Choroid plexus epithelial cell (primary cell): ENCODE data around the gene NUP88.
"Not testable (repeated sequence)": the region's sequence is repeated elsewhere in the genome, so short reads cannot be mapped to it uniquely, and the experiment has no call there.

ENCODE experiments used
- DNase-seq: peaks from one replicate; pipeline ENCODE4 v3.0.0-alpha.2; 2010; ENCODE audit warnings: low read depth
- H3K4me3 ChIP-seq: 2 replicates; pipeline ENCODE4 v1.5.1; 2011; ENCODE audit warnings: low read depth, mild to moderate bottlenecking, control low read depth, low read length, moderate library complexity
- TF ChIP-seq, protein P1 (sequence below): conservative IDR thresholded peaks from 2 replicates; pipeline ENCODE4 v1.5.1; 2011; ENCODE audit warnings: low read depth, mild to moderate bottlenecking, control low read depth, inconsistent platforms, low read length, moderate library complexity

NUP88 gene

DNA sequence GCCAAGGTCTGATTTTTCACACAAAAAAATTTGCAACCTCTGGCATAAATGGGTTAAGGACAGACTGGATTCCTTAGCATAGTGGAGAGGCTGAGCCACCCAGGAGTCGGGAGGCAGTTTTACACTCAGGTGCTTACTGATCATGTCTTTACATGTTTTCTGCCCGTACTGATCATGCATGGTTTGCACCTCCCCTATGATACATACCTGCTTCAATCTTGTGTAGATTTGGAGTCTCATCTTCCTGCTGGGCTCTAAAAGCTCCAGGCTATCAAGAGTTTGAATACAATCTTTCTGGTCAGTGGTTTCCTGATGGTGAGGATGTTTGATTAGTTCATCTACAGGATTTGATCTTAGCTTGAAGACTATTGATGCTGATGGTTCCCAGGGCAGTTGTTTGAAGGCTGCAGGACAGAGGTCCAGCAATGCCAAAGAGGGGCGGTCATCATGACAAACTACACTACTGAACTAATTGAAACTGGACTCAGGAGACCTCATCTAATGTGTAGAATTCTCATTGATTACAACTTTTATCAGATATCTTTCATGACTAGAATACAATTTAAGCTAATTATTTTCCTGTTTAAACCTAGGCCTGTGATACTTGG, 12.6 kb upstream of the NUP88 start:
- H3K4me3 ChIP-seq = no peak overlapping the region
- no peak for DNase-seq
- TF ChIP-seq, protein P1, sequence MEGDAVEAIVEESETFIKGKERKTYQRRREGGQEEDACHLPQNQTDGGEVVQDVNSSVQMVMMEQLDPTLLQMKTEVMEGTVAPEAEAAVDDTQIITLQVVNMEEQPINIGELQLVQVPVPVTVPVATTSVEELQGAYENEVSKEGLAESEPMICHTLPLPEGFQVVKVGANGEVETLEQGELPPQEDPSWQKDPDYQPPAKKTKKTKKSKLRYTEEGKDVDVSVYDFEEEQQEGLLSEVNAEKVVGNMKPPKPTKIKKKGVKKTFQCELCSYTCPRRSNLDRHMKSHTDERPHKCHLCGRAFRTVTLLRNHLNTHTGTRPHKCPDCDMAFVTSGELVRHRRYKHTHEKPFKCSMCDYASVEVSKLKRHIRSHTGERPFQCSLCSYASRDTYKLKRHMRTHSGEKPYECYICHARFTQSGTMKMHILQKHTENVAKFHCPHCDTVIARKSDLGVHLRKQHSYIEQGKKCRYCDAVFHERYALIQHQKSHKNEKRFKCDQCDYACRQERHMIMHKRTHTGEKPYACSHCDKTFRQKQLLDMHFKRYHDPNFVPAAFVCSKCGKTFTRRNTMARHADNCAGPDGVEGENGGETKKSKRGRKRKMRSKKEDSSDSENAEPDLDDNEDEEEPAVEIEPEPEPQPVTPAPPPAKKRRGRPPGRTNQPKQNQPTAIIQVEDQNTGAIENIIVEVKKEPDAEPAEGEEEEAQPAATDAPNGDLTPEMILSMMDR = no peak

DNA sequence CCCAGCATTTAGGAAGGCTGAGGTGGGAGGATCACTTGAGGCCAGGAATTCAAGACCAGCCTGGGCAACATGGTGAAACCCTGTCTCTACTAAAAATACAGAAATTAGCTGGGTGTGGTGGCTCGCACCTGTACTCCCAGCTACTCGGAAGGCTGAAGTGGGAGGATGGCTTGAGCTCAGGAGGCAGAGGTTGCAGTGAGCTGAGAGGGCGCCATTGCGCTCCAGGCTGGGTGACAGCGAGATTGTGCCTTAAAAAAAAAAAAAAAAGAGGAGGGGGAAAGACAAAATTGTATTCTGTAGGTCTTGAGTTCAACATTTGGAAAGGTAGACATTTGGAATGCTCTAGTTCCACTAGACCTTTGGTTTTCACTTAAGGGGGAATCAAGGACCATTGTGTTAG, 11.8 kb upstream of the NUP88 start:
- TF ChIP-seq, protein P1 = peak; percentile 2

DNA sequence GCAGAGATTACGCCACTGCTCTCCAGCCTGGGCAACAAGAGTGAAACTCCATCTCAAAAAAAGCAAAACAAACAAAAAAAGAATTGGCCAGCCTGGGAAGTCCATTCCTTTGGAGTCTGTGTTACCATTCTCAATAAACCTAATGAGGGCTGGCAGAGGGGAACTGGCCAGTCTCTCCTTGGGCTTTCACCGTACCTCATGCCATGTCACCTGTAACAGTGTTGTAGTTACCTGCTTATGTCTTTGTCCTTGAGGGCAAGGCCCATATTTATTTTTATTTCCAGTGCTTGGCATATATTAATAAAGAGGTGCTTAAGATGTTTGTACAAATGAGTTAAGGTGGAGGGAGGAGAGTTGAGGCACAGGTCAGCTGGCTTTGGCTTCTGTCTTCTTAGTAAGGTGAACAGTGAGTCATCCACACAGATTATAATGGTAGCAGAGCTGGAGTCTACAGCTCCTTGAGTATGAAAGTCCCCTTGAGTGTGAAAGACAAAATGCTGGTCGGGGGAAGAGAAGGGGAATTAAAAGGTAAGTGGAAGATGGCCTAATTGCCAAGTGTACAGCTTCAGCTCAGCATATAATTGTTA, 11.0 kb upstream of the NUP88 start:
- no peak for DNase-seq
- H3K4me3 ChIP-seq = no peak overlapping the region
- TF ChIP-seq, protein P1 = no peak

More for the DNA sequence above, 11.8 kb upstream of the NUP88 start:
- not testable (repeated sequence) for H3K4me3 ChIP-seq, DNase-seq

DNA sequence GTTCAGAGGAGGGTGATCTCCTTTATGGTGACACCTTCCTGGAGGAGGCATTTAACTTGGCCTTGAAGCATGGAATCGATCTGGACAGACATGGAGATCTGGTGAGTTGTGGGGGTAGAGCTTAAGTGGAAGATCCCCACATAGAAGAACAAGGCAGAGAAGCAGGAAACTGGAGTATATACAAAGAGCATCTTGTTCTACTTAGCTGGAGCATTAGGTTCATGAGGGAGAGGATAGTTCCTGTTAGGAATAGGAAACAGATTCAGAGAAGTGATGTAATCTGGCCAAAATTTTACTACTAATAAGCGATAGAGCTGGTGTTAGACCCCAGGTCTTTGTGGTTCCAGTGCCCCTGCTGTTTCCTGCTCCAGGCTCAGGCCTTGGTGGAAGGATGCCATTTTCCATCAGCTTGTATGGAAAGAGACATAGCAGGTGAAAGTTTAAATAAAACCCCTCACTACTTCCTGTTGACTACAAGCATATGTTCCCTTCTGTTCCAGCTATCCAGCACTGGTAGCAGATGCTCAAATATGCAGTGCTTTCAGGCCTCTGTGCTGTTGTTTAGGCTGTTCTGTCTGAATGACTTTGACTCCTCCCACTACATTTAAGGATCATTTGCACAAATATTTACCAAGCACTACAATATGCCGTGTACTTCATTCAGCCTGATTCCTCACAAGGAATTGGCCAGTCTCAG, 9.9 kb upstream of the NUP88 start:
- H3K4me3 ChIP-seq = no peak overlapping the region
- TF ChIP-seq, protein P1 = no peak
- peak; percentile 59 for DNase-seq

DNA sequence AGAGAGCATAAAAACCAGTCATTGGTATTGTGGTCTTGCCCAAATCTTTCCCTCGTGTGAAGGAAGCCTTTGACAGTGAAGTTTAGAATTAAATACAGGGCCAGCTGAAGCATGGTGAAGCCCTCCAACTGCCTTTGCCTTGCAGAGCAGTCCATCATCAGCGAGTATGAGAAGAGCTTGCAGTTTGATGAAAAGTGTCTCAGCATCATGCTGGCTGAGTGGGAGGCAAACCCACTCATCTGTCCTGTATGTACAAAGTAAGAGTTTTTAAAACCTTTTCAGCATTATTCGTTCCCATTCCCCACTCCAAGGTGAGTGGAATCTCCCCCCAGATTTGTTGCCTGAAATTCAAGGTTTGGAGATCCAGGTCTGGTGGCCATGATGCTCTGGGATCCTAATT, 6.4 kb upstream of the NUP88 start:
- TF ChIP-seq, protein P1 = no peak
- no peak for DNase-seq
- no peak overlapping the region for H3K4me3 ChIP-seq

DNA sequence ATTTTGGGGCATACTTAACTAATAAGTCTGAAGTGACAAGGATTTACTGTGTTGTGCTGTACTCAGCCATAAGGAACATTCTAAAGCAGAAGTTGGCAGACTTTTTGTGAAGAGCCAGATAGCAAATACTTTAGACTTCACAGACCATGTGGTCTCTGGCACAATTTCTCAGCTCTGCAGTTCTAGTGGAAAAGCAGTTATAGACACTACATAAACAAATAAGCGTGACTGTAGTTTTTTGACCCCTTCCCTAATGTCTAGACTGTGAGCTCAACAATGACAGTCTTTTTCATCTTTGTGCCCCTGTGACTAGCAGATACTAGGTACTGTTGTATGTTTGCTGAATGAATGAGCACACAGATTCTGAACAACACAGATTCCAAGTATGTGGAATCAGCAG, 5.4 kb upstream of the NUP88 start:
- TF ChIP-seq, protein P1 = no peak
- H3K4me3 ChIP-seq = no peak overlapping the region
- DNase-seq = no peak
